ENCODE data around the gene BTBD19. TPM values are rescaled to one million over a fixed set of nuclear protein-coding genes. Genes with fewer than 3 reads are reported as not detected.

Gene BTBD19
- total and polyA plus RNA-seq, 9 of the 15 experiments (the other 6 are each of a cell fraction or from before 2014, with no cell fraction given), result 0.22 to 2.0 (median 0.95) TPM

- no peak for TF ChIP-seq ZNF592 (IDR thresholded peaks at IDR 0.05)
- no peak for TF ChIP-seq RBM15 (IDR thresholded peaks at IDR 0.05; ENCODE audit: insufficient read depth, low read length)
- no peak for TF ChIP-seq GABPB2 (CRISPR knock-in tag; conservative IDR thresholded peaks at IDR 0.05)
- no peak for TF ChIP-seq ZNF12 (CRISPR knock-in tag; IDR thresholded peaks at IDR 0.05)
- TF ChIP-seq, protein P1, sequence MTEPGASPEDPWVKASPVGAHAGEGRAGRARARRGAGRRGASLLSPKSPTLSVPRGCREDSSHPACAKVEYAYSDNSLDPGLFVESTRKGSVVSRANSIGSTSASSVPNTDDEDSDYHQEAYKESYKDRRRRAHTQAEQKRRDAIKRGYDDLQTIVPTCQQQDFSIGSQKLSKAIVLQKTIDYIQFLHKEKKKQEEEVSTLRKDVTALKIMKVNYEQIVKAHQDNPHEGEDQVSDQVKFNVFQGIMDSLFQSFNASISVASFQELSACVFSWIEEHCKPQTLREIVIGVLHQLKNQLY (CRISPR knock-in tag; conservative IDR thresholded peaks at IDR 0.05), result peak in 1 of 2 experiments; percentile 58; a peak in 1 of 4 replicates
- no peak for TF ChIP-seq CTCFL (IDR thresholded peaks at IDR 0.05; ENCODE audit: borderline replicate concordance, insufficient read depth, low read depth, low read length, poor library complexity, severe bottlenecking)
- TF ChIP-seq, protein P2, sequence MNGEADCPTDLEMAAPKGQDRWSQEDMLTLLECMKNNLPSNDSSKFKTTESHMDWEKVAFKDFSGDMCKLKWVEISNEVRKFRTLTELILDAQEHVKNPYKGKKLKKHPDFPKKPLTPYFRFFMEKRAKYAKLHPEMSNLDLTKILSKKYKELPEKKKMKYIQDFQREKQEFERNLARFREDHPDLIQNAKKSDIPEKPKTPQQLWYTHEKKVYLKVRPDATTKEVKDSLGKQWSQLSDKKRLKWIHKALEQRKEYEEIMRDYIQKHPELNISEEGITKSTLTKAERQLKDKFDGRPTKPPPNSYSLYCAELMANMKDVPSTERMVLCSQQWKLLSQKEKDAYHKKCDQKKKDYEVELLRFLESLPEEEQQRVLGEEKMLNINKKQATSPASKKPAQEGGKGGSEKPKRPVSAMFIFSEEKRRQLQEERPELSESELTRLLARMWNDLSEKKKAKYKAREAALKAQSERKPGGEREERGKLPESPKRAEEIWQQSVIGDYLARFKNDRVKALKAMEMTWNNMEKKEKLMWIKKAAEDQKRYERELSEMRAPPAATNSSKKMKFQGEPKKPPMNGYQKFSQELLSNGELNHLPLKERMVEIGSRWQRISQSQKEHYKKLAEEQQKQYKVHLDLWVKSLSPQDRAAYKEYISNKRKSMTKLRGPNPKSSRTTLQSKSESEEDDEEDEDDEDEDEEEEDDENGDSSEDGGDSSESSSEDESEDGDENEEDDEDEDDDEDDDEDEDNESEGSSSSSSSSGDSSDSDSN (IDR thresholded peaks at IDR 0.05; ENCODE audit: borderline replicate concordance in 1 of 2, low read depth in 2 of 2, low read length in 2 of 2), result peak in 1 of 2 experiments; percentile 67; a peak in 2 of 4 replicates
- TF ChIP-seq FOXJ2 (tag; IDR thresholded peaks at IDR 0.05), result no peak
- TF ChIP-seq FOXK2 (conservative IDR thresholded peaks at IDR 0.05 in 1 of 2, IDR thresholded peaks at IDR 0.05 in 1 of 2; ENCODE audit: low read depth in 2 of 2), result no peak
- TF ChIP-seq TEAD1 (CRISPR knock-in tag; IDR thresholded peaks at IDR 0.05), result 0 out of 4 replicates have a peak, but pooled peaks of 1 of the 2 experiments have one; percentile 36
- no peak for TF ChIP-seq ZFPM2 (CRISPR knock-in tag; IDR thresholded peaks at IDR 0.05)
- no peak for TF ChIP-seq CEBPB (tag; IDR thresholded peaks at IDR 0.05)
Observed at GRCh38 chr1:44835738-44836675, 27.7 kb downstream of the BTBD19 start (continued).

Data from K562 (cell line).